ENCODE results near the gene MOB3A.

MOB3A gene

GRCh38 chr19:2059422-2060201, 36.5 kb downstream of the MOB3A start:
- peak overlapping the region; percentile 14 for H3K4me3 ChIP-seq (ENCODE audit: insufficient read depth, low read depth, low read length)
- no peaks in the 10 kb centered on the region for H3K27me3 ChIP-seq (ENCODE audit: control insufficient read depth, insufficient read depth, low read length, poor library complexity, severe bottlenecking)
- H3K9me3 ChIP-seq (ENCODE audit: control insufficient read depth, low read length): no peaks in the 10 kb centered on the region
- no peaks in the 10 kb centered on the region for H3K36me3 ChIP-seq (ENCODE audit: control insufficient read depth, insufficient read depth, low read length)
- WGBS, 2 experiments: 72 to 74% methylated on average over 24 of the region's 24 CpGs
- peak overlapping the region; percentile 96 for H3K27ac ChIP-seq (ENCODE audit: insufficient read depth, low read depth, low read length, poor library complexity, severe bottlenecking)
- peaks cover 42% of the 10 kb centered on the region for H3K4me1 ChIP-seq (ENCODE audit: control insufficient read depth, insufficient read depth, low read length)

- 89 to 92% methylated on average over 27 of the region's 27 CpGs for WGBS, 2 experiments
Observed at GRCh38 chr19:2058570-2059421, 37.3 kb downstream of the MOB3A start.

GRCh38 chr19:2057484-2058469, 38.3 kb downstream of the MOB3A start:
- Histone ChIP-seq H3K27ac (ENCODE audit: insufficient read depth, low read depth, low read length, poor library complexity, severe bottlenecking) (peak overlapping the region; percentile 26), H3K4me3 (ENCODE audit: insufficient read depth, low read depth, low read length) (no peak overlapping the region), H3K36me3 (ENCODE audit: control insufficient read depth, insufficient read depth, low read length) (no peaks in the 10 kb centered on the region), H3K4me1 (ENCODE audit: control insufficient read depth, insufficient read depth, low read length) (peaks cover 41% of the 10 kb centered on the region), H3K9me3 (ENCODE audit: control insufficient read depth, low read length) (no peaks in the 10 kb centered on the region), H3K27me3 (ENCODE audit: control insufficient read depth, insufficient read depth, low read length, poor library complexity, severe bottlenecking) (no peaks in the 10 kb centered on the region)
- 88% methylated on average over 23 of the region's 23 CpGs for WGBS, 2 experiments

More at GRCh38 chr19:2058570-2059421, 37.3 kb downstream of the MOB3A start:
- H3K4me1 ChIP-seq (ENCODE audit: control insufficient read depth, insufficient read depth, low read length): peaks cover 42% of the 10 kb centered on the region
- peak overlapping the region; percentile 26 for H3K27ac ChIP-seq (ENCODE audit: insufficient read depth, low read depth, low read length, poor library complexity, severe bottlenecking)
- H3K9me3 ChIP-seq (ENCODE audit: control insufficient read depth, low read length): no peaks in the 10 kb centered on the region
- H3K4me3 ChIP-seq (ENCODE audit: insufficient read depth, low read depth, low read length): no peak overlapping the region
- no peaks in the 10 kb centered on the region for H3K27me3 ChIP-seq (ENCODE audit: control insufficient read depth, insufficient read depth, low read length, poor library complexity, severe bottlenecking)
- no peaks in the 10 kb centered on the region for H3K36me3 ChIP-seq (ENCODE audit: control insufficient read depth, insufficient read depth, low read length)

GRCh38 chr19:2056837-2057192, 39.3 kb downstream of the MOB3A start:
- Histone ChIP-seq H3K27ac (ENCODE audit: insufficient read depth, low read depth, low read length, poor library complexity, severe bottlenecking) (no peak overlapping the region), H3K9me3 (ENCODE audit: control insufficient read depth, low read length) (no peaks in the 10 kb centered on the region), H3K4me3 (ENCODE audit: insufficient read depth, low read depth, low read length) (no peak overlapping the region), H3K36me3 (ENCODE audit: control insufficient read depth, insufficient read depth, low read length) (no peaks in the 10 kb centered on the region), H3K27me3 (ENCODE audit: control insufficient read depth, insufficient read depth, low read length, poor library complexity, severe bottlenecking) (no peaks in the 10 kb centered on the region), H3K4me1 (ENCODE audit: control insufficient read depth, insufficient read depth, low read length) (peaks cover 39% of the 10 kb centered on the region)
- 82 to 87% methylated on average over 5 of the region's 5 CpGs for WGBS, 2 experiments

GRCh38 chr19:2055931-2056836, 39.9 kb downstream of the MOB3A start:
- Histone ChIP-seq H3K9me3 (ENCODE audit: control insufficient read depth, low read length) (no peaks in the 10 kb centered on the region), H3K4me1 (ENCODE audit: control insufficient read depth, insufficient read depth, low read length) (peaks cover 39% of the 10 kb centered on the region), H3K27ac (ENCODE audit: insufficient read depth, low read depth, low read length, poor library complexity, severe bottlenecking) (no peak overlapping the region), H3K36me3 (ENCODE audit: control insufficient read depth, insufficient read depth, low read length) (no peaks in the 10 kb centered on the region), H3K4me3 (ENCODE audit: insufficient read depth, low read depth, low read length) (no peak overlapping the region), H3K27me3 (ENCODE audit: control insufficient read depth, insufficient read depth, low read length, poor library complexity, severe bottlenecking) (no peaks in the 10 kb centered on the region)
- 62 to 68% methylated on average over 22 of the region's 22 CpGs for WGBS, 2 experiments

GRCh38 chr19:2054763-2055162, 41.4 kb downstream of the MOB3A start:
- 86 to 87% methylated on average over 8 of the region's 8 CpGs for WGBS, 2 experiments
- no peak overlapping the region for H3K27ac ChIP-seq (ENCODE audit: insufficient read depth, low read depth, low read length, poor library complexity, severe bottlenecking)
- no peak overlapping the region for H3K4me3 ChIP-seq (ENCODE audit: insufficient read depth, low read depth, low read length)
- peaks cover 31% of the 10 kb centered on the region for H3K4me1 ChIP-seq (ENCODE audit: control insufficient read depth, insufficient read depth, low read length)
- no peaks in the 10 kb centered on the region for H3K9me3 ChIP-seq (ENCODE audit: control insufficient read depth, low read length)
- no peaks in the 10 kb centered on the region for H3K36me3 ChIP-seq (ENCODE audit: control insufficient read depth, insufficient read depth, low read length)
- H3K27me3 ChIP-seq (ENCODE audit: control insufficient read depth, insufficient read depth, low read length, poor library complexity, severe bottlenecking): no peaks in the 10 kb centered on the region

GRCh38 chr19:2053601-2054389, 42.3 kb downstream of the MOB3A start:
- H3K36me3 ChIP-seq (ENCODE audit: control insufficient read depth, insufficient read depth, low read length): no peaks in the 10 kb centered on the region
- H3K4me3 ChIP-seq (ENCODE audit: insufficient read depth, low read depth, low read length): no peak overlapping the region
- H3K4me1 ChIP-seq (ENCODE audit: control insufficient read depth, insufficient read depth, low read length): peaks cover 31% of the 10 kb centered on the region
- no peaks in the 10 kb centered on the region for H3K27me3 ChIP-seq (ENCODE audit: control insufficient read depth, insufficient read depth, low read length, poor library complexity, severe bottlenecking)
- no peak overlapping the region for H3K27ac ChIP-seq (ENCODE audit: insufficient read depth, low read depth, low read length, poor library complexity, severe bottlenecking)
- H3K9me3 ChIP-seq (ENCODE audit: control insufficient read depth, low read length): no peaks in the 10 kb centered on the region
- WGBS, 2 experiments: 92 to 93% methylated on average over 24 of the region's 24 CpGs

GRCh38 chr19:2051773-2052704, 44.1 kb downstream of the MOB3A start:
- Histone ChIP-seq H3K36me3 (ENCODE audit: control insufficient read depth, insufficient read depth, low read length) (no peaks in the 10 kb centered on the region), H3K27me3 (ENCODE audit: control insufficient read depth, insufficient read depth, low read length, poor library complexity, severe bottlenecking) (no peaks in the 10 kb centered on the region), H3K9me3 (ENCODE audit: control insufficient read depth, low read length) (no peaks in the 10 kb centered on the region), H3K4me3 (ENCODE audit: insufficient read depth, low read depth, low read length) (peak overlapping the region; percentile 14), H3K27ac (ENCODE audit: insufficient read depth, low read depth, low read length, poor library complexity, severe bottlenecking) (peak overlapping the region; percentile 30), H3K4me1 (ENCODE audit: control insufficient read depth, insufficient read depth, low read length) (peaks cover 32% of the 10 kb centered on the region)
- WGBS, 2 experiments: 87 to 89% methylated on average over 18 of the region's 18 CpGs

All from ectodermal cell (in vitro differentiated cells).